ENCODE measurements around the gene PRDX4. TPM values are rescaled to one million over a fixed set of nuclear protein-coding genes. Genes with fewer than 3 reads are reported as not detected.

PRDX4 gene
- 100 to 1,000 TPM in 7 of 9 donors, 10 to 100 TPM in 2; 86.7 to 527 (median 139) TPM for total RNA-seq
- polyA plus RNA-seq: 100 to 1,000 TPM in 1 of 3 donors, 10 to 100 TPM in 2; 23.1 to 220 (median 37.2) TPM
- long read RNA-seq, donor 1, transcript PRDX4-202 (7 exons, 1,005 nt): major isoform, 260 of 321 reads
- long read RNA-seq, donor 1, partial matches to known transcripts: 52 of 321 reads
- long read RNA-seq, donor 1, other reads (novel, unspliced or antisense): 9 of 321 reads
- long read RNA-seq, donor 2, transcript PRDX4-202 (7 exons, 1,005 nt): major isoform, 231 of 293 reads
- long read RNA-seq, donor 2, partial matches to known transcripts: 55 of 293 reads
- long read RNA-seq, donor 2, other reads (novel, unspliced or antisense): 5 of 293 reads
- long read RNA-seq, donor 3, transcript PRDX4-202 (7 exons, 1,005 nt): major isoform, 173 of 226 reads
- long read RNA-seq, donor 3, partial matches to known transcripts: 46 of 226 reads
- long read RNA-seq, donor 3, other reads (novel, unspliced or antisense): 6 of 226 reads
- long read RNA-seq, donor 4, transcript PRDX4-202 (7 exons, 1,005 nt): major isoform, 166 of 170 reads
- long read RNA-seq, donor 4, partial matches to known transcripts: 0 of 170 reads
- long read RNA-seq, donor 4, other reads (novel, unspliced or antisense): 4 of 170 reads
- long read RNA-seq, donor 5, transcript PRDX4-202 (7 exons, 1,005 nt): major isoform, 211 of 215 reads
- long read RNA-seq, donor 5, partial matches to known transcripts: 2 of 215 reads
- long read RNA-seq, donor 5, other reads (novel, unspliced or antisense): 2 of 215 reads
- long read RNA-seq, donor 6, transcript PRDX4-202 (7 exons, 1,005 nt): major isoform, 102 of 103 reads
- long read RNA-seq, donor 6, partial matches to known transcripts: 0 of 103 reads
- long read RNA-seq, donor 6, other reads (novel, unspliced or antisense): 1 of 103 reads
- long read RNA-seq, donor 7, transcript PRDX4-202 (7 exons, 1,005 nt): major isoform, 115 of 130 reads
- long read RNA-seq, donor 7, partial matches to known transcripts: 14 of 130 reads
- long read RNA-seq, donor 7, other reads (novel, unspliced or antisense): 0 of 130 reads
- long read RNA-seq, donor 8, transcript PRDX4-202 (7 exons, 1,005 nt): major isoform, 260 of 288 reads
- long read RNA-seq, donor 8, partial matches to known transcripts: 19 of 288 reads
- long read RNA-seq, donor 8, other reads (novel, unspliced or antisense): 7 of 288 reads
- long read RNA-seq, donor 9, transcript PRDX4-202 (7 exons, 1,005 nt): major isoform, 140 of 189 reads
- long read RNA-seq, donor 9, partial matches to known transcripts: 49 of 189 reads
- long read RNA-seq, donor 9, other reads (novel, unspliced or antisense): 0 of 189 reads
- long read RNA-seq, donor 10, transcript PRDX4-202 (7 exons, 1,005 nt): major isoform, 89 of 95 reads
- long read RNA-seq, donor 10, partial matches to known transcripts: 6 of 95 reads
- long read RNA-seq, donor 10, other reads (novel, unspliced or antisense): 0 of 95 reads

GRCh38 chrX:23667239-23668177 is at the start of gene PRDX4:
Gene PRDX4 (plus strand): TSS chrX:23667493. CDS start chrX:23667571, 78 bp downstream.
- TF ChIP-seq POLR2A (IDR thresholded peaks at IDR 0.05) (peak in 1 of 2 donors; percentile 68), CTCF (IDR thresholded peaks at IDR 0.05) (no peak)
- H3K4me3 ChIP-seq: peak within 1 kb of the TSS in 3 of 4 donors; percentile 27 to 66 (median 48)

GRCh38 chrX:23621621-23622265 is 45.5 kb upstream of the PRDX4 start:
- no peak overlapping the region for H3K4me3 ChIP-seq
- H3K27me3 ChIP-seq: peaks cover 19% of the 10 kb centered on the region
- intact Hi-C loops (cut with DNase I): no loop called here
- no peak for TF ChIP-seq CTCF (IDR thresholded peaks at IDR 0.05)
- no peak for TF ChIP-seq POLR2A (IDR thresholded peaks at IDR 0.05)
- no peaks in the 10 kb centered on the region for H3K9me3 ChIP-seq (replicated peaks in 1 of 3)
- H3K36me3 ChIP-seq (replicated peaks in 1 of 2): no peaks in the 10 kb centered on the region
- WGBS, 4 donors: 73 to 86% (median 82%) methylated on average over 5 of the region's 5 CpGs
- no peaks in the 10 kb centered on the region for H3K4me1 ChIP-seq (replicated peaks in 1 of 2)
- no peak overlapping the region for H3K27ac ChIP-seq
- no peak for DNase-seq

More at GRCh38 chrX:23667239-23668177, at the start of gene PRDX4:
- H3K4me1 ChIP-seq (replicated peaks in 1 of 2): peaks cover 0 to 8% of the 10 kb centered on the region in 2 donors
- no peaks in the 10 kb centered on the region for H3K36me3 ChIP-seq (replicated peaks in 1 of 2)
- WGBS, 4 donors: 0 to 25% (median 11%) methylated on average over 11 to 72 of the region's 73 CpGs
- H3K9me3 ChIP-seq (replicated peaks in 1 of 3): no peaks in the 10 kb centered on the region
- H3K27me3 ChIP-seq: no peaks in the 10 kb centered on the region
- H3K27ac ChIP-seq: peak within 1 kb of the TSS in 2 of 5 donors; percentile 78 to 82
- intact Hi-C loops (cut with DNase I): no loop called here
- peak; percentile 91 to 94 (median 92) for DNase-seq

- peaks cover 19% of the 10 kb centered on the region for H3K27me3 ChIP-seq
- no peaks in the 10 kb centered on the region for H3K4me1 ChIP-seq (replicated peaks in 1 of 2)
- no peak for DNase-seq
- WGBS, 4 donors: 76 to 80% (median 78%) methylated on average over 4 of the region's 4 CpGs
- no peaks in the 10 kb centered on the region for H3K36me3 ChIP-seq (replicated peaks in 1 of 2)
- no peak overlapping the region for H3K27ac ChIP-seq
- no peak overlapping the region for H3K4me3 ChIP-seq
- no peaks in the 10 kb centered on the region for H3K9me3 ChIP-seq (replicated peaks in 1 of 3)
- intact Hi-C loops (cut with DNase I): no loop called here
- TF ChIP-seq CTCF (IDR thresholded peaks at IDR 0.05) (no peak), POLR2A (IDR thresholded peaks at IDR 0.05) (no peak)
These were observed 43.5 kb upstream of the PRDX4 start for GRCh38 chrX:23623797-23624196.
